IPS DF 6.9 (cell line): Measurements from ENCODE around the gene NHSL2.
"Not testable (repeated sequence)": the region's sequence is repeated elsewhere in the genome, so short reads cannot be mapped to it uniquely, and the experiment has no call there.

Experiments
- DNase-seq: peaks from one replicate; pipeline ENCODE4 v3.0.0-alpha.2; 2013; ENCODE audit warnings: low read depth, low spot score
- H3K27ac ChIP-seq: one replicate; pipeline ENCODE4 v1.5.1; 2013; ENCODE audit warnings: low read length, control low read depth
- H3K27me3 ChIP-seq: 2 replicates; pipeline ENCODE4 v1.6.1; 2013; ENCODE audit warnings: mild to moderate bottlenecking, low read length; ENCODE audit not compliant: control insufficient read depth, insufficient read depth
- H3K36me3 ChIP-seq: 2 replicates; pipeline ENCODE4 v1.6.1; 2013; ENCODE audit warnings: low read length; ENCODE audit not compliant: control insufficient read depth, insufficient read depth
- H3K4me1 ChIP-seq: 2 replicates; pipeline ENCODE4 v1.6.1; 2013; ENCODE audit warnings: low read length; ENCODE audit not compliant: control insufficient read depth, insufficient read depth
- H3K4me3 ChIP-seq: 2 replicates; pipeline ENCODE4 v1.5.1; 2013; ENCODE audit warnings: mild to moderate bottlenecking, low read length
- H3K9me3 ChIP-seq: 2 replicates; pipeline ENCODE4 v1.6.1; 2013; ENCODE audit warnings: low read length, inconsistent platforms; ENCODE audit not compliant: control insufficient read depth, insufficient read depth
- WGBS: extraction: QIAGEN DNeasy Blood & Tissue Kit; methylation state at CpG from one replicate; pipeline ENCODE4 v1.1.7; 2013; ENCODE audit warnings: mixed read lengths, missing lambda C conversion rate; ENCODE audit not compliant: insufficient read length, insufficient coverage; 5-methylcytosine and 5-hydroxymethylcytosine counted together

NHSL2 gene

DNA sequence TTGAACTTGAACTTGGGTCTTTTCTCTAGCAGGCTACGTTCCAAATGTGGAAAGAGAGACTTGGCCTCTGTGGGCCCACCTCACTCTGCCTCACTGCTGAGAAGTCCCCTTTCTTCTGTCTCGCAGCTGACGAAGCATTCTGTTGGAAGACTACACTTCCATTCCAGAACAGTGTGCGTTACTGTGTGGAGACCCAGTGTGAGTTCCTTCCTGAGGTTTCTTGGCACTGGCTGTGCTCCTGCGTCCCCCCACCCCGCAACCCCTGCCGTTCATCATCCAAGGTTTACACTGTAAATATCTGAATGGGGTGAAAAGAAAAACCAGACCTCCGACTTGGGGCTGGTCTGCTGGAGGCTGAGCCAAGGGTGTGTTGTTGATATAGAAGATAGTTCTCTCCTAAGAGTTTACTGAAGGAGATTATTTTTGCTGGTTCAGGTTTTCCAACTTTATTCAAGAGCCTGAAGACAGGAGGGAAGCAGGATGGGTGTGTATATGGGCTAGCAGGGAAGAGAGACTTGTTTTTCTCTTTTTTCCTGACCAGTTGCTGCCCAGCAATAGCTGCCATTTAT, 34.7 kb downstream of the NHSL2 start:
- H3K36me3 ChIP-seq: no peaks in the 10 kb centered on the region
- no CpG with 5 or more reads among the region's 8 CpGs for WGBS
- peaks cover under 1% of the 10 kb centered on the region; the same call in 1 of the 2 replicates for H3K4me1 ChIP-seq
- no peaks in the 10 kb centered on the region for H3K9me3 ChIP-seq
- H3K27ac ChIP-seq: no peak overlapping the region
- no peak overlapping the region for H3K4me3 ChIP-seq
- DNase-seq: no peak
- H3K27me3 ChIP-seq: no peaks in the 10 kb centered on the region

DNA sequence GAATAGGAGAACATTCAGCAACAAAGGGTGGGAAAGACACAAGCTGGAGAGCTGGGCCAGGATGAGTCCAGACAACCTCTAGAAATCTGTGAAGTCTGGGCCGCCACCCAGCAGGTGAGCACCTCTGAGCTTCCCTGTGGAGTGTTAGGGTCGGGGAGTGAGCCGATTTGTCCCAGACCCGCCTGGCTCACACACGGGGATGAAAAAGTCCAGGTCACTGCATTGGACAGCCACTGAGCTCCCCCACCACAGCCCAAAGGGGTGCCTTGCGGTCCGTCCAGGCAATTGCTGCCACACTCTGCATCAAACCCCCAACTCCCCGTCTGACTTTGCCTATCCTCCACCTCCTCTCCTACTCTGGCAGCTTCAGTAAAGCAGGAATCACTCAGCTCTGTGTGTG, 38.7 kb downstream of the NHSL2 start:
- H3K27ac ChIP-seq: no peak overlapping the region
- H3K27me3 ChIP-seq: no peaks in the 10 kb centered on the region
- no CpG with 5 or more reads among the region's 8 CpGs for WGBS

DNA sequence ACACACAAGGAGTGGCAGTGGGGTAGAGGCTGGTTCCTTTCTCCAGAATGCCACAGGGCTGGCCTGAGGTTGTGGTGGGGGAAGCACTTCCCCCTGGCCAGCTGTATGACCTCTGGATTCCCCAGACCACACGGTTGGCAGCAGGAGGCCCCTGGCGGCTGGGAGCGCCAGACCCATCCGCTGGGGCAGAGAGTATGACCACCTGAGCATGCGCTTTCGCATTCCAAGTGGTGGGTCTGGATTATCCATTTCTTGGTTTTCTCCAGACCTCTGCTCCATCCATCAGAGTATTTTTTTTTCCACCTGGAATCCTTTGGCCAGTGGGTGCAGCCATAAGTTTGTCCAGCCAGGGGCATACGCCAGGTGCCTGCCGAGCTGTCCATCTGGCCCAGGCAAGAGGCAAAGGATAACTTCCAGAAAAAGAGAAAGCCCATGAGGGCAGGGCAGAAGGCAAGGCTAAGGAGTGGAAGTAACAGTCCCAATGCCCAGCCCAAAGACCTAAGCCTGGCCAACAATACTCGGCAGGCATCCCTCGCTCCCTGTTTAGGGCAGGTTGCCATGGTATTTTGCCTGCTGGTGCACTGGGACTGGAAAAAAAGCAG, 39.3 kb downstream of the NHSL2 start:
- Histone ChIP-seq H3K27me3 (no peaks in the 10 kb centered on the region), H3K4me1 (no peaks in the 10 kb centered on the region; the same call in 1 of the 2 replicates)
- no CpG with 5 or more reads among the region's 10 CpGs for WGBS

More for the DNA sequence above, 38.7 kb downstream of the NHSL2 start:
- Histone ChIP-seq H3K4me1 (no peaks in the 10 kb centered on the region), H3K36me3 (no peaks in the 10 kb centered on the region), H3K4me3 (no peak overlapping the region), H3K9me3 (no peaks in the 10 kb centered on the region)
- no peak for DNase-seq

DNA sequence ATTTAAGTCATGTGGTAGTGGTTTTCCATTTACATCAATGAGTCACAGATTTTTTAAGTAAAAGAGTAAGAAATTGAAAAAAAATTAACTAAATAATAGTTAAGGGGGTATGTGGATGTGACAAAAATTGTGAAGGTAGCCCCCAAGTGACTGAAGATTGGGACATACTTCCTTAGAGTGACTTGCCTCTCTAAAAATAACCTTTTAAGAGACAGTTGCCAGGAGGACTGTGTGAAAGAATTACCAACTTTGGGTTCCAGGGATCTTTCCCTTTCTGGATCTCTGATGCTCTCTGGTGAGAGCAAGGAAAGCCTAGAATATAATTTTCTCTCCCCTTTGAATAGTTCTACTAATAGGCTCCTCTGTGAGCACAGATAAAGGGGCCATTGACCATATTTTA, 42.7 kb downstream of the NHSL2 start:
- Histone ChIP-seq H3K9me3 (no peaks in the 10 kb centered on the region), H3K36me3 (no peaks in the 10 kb centered on the region), H3K4me1 (peaks cover 2% of the 10 kb centered on the region; the same call in 1 of the 2 replicates), H3K27ac (no peak overlapping the region), H3K4me3 (no peak overlapping the region), H3K27me3 (no peaks in the 10 kb centered on the region)
- no peak for DNase-seq

More for the DNA sequence above, 39.3 kb downstream of the NHSL2 start:
- Histone ChIP-seq H3K36me3 (no peaks in the 10 kb centered on the region), H3K9me3 (no peaks in the 10 kb centered on the region), H3K27ac (no peak overlapping the region), H3K4me3 (no peak overlapping the region)
- no peak for DNase-seq

DNA sequence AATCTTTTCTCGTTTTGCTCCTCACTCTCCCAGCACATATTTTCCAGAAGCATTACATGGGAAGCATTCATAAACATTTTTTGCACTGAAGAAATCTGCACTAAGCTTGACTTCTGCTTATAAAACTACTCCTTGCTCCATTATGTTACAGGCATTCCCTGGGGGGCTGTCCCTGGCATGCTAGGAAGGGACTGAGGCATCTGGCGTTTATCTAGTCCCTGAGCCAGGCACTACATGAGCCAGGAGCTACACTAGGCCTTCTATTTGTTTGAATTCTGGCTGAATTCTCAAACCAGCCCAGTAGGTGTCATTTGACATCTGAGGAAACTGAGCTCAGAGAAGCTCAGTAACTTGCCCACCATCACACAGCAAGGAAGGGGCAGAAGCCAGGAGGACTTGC, 43.3 kb downstream of the NHSL2 start:
- no peaks in the 10 kb centered on the region for H3K9me3 ChIP-seq
- no CpG with 5 or more reads among the region's 2 CpGs for WGBS
- H3K4me3 ChIP-seq: no peak overlapping the region
- no peak for DNase-seq
- H3K36me3 ChIP-seq: no peaks in the 10 kb centered on the region
- no peaks in the 10 kb centered on the region for H3K27me3 ChIP-seq
- peaks cover 2% of the 10 kb centered on the region; the same call in 1 of the 2 replicates for H3K4me1 ChIP-seq
- no peak overlapping the region for H3K27ac ChIP-seq

DNA sequence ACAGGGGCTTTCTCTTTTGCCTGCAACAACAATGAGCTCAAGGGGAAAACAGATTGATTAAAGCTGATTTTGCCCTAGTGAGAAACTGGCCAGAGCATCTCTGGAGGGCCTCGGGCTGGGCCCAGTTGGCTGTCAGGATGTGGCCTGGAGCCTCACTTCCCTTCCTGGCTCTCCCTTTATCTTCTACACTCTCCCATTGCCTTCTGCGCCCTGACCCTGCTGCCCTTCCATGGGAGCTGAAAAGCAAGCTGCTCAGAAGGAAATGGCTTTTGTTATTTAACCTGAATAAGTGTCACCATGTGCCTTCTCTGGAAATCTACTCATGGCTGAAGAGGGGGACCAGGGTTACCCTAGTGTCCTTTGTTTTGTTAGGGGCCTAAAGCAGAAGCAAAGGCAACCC, 43.8 kb downstream of the NHSL2 start:
- H3K27ac ChIP-seq: no peak overlapping the region
- H3K36me3 ChIP-seq: no peaks in the 10 kb centered on the region
- no peak overlapping the region for H3K4me3 ChIP-seq
- no CpG with 5 or more reads among the region's 2 CpGs for WGBS
- no peaks in the 10 kb centered on the region for H3K27me3 ChIP-seq
- no peak for DNase-seq
- H3K4me1 ChIP-seq: peaks cover 2% of the 10 kb centered on the region; the same call in 1 of the 2 replicates
- H3K9me3 ChIP-seq: no peaks in the 10 kb centered on the region

DNA sequence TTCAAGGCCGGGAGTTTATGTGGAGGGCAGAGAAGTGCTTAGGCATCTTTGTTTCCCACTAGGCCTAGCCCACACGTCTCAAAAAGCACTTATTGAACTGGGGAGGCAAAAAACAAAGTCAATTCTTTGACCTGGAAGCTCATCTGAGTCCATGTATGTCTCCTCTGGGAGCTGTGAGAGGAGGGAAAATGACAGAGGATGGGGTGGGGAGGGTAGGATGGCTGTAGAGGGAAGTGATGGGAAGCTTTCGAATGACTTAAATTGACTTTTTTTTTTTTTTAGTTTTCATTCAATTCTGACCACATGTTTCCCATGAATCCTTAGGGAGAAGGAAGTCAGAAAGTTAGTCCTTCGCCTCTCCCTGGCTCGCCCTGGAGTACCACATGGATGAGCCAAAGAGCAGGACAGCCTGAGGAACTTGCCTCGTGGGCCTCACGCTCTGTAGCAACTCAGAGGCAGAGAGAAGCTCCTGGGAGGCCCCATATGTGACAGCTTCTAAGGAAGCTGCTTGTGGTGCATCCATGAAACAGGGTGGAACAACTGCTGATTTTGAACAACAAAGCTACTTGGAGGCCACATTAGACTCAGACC, 45.0 kb downstream of the NHSL2 start:
- no CpG with 5 or more reads among the region's 7 CpGs for WGBS
- Histone ChIP-seq H3K4me1 (peaks cover 2% of the 10 kb centered on the region; the same call in 1 of the 2 replicates), H3K36me3 (no peaks in the 10 kb centered on the region)

DNA sequence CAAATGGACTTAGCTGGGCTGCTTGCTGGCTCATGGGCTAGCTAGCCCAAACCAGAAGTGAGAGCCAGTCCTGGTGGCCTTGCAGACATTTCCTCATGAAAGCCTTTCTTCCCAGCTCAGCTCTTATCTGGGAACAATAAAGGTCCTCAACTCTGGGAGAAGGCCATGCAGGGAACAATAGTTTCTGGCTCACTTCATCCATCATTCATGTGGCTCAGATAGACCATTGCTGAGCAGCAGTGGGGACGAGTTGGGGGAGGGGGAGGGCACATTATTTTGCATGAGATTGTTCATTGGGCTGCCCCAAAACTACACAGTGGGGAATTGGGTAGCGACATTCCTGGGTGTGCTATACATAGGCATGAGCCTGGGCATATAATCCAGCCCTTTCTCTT, 47.6 kb downstream of the NHSL2 start:
- H3K4me3 ChIP-seq: no peak overlapping the region
- no peak for DNase-seq
- H3K36me3 ChIP-seq: no peaks in the 10 kb centered on the region
- WGBS: no CpG with 5 or more reads among the region's 2 CpGs
- H3K27ac ChIP-seq: peak overlapping the region; percentile 2
- H3K4me1 ChIP-seq: peaks cover 2% of the 10 kb centered on the region; the same call in 1 of the 2 replicates
- H3K9me3 ChIP-seq: no peaks in the 10 kb centered on the region
- no peaks in the 10 kb centered on the region for H3K27me3 ChIP-seq

More for the DNA sequence above, 45.0 kb downstream of the NHSL2 start:
- H3K9me3 ChIP-seq: no peaks in the 10 kb centered on the region
- H3K27ac ChIP-seq: no peak overlapping the region
- H3K4me3 ChIP-seq: no peak overlapping the region
- H3K27me3 ChIP-seq: no peaks in the 10 kb centered on the region
- DNase-seq: no peak

DNA sequence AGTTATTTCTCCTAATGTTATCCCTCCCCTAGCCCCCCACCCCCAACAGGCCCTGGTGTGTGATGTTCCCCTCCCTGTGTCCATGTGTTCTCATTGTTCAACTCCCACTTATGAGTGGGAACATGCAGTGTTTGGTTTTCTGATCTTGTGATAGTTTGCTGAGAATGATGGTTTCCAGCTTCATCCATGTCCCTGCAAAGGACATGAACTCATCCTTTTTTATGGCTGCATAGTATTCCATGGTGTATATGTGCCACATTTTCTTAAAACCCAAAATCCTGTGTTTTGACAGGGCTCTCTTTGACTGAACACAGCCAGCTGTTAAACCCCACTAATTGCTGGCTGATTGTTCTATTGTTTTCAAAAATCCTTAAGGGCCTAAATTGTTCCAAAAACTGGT, 53.5 kb downstream of the NHSL2 start:
- not testable (repeated sequence) for H3K27me3 ChIP-seq, H3K36me3 ChIP-seq, DNase-seq, H3K4me3 ChIP-seq, H3K27ac ChIP-seq, H3K4me1 ChIP-seq, H3K9me3 ChIP-seq

DNA sequence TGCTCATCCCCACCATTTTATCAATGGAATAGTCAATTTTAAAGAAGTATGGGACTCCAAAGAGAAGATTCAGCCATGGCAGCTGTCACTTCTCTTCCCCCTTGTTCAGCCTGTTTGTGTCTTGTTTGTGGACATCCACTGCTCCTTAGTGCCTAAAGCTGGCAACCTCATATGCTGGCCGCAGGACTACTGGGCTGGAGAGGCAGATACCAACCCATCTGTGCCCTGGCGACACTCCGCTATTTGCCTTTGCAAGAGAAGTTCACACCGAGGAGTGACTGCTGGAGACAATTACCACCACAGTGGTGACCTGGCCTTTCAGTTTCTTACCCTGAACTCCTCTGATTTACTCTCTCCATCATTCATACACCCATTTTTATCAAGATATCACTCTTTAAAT, 64.3 kb downstream of the NHSL2 start:
- Histone ChIP-seq H3K27me3 (no peaks in the 10 kb centered on the region), H3K36me3 (no peaks in the 10 kb centered on the region), H3K4me3 (no peak overlapping the region), H3K4me1 (no peaks in the 10 kb centered on the region), H3K9me3 (no peaks in the 10 kb centered on the region), H3K27ac (no peak overlapping the region)
- DNase-seq: no peak
- WGBS: no CpG with 5 or more reads among the region's 4 CpGs

DNA sequence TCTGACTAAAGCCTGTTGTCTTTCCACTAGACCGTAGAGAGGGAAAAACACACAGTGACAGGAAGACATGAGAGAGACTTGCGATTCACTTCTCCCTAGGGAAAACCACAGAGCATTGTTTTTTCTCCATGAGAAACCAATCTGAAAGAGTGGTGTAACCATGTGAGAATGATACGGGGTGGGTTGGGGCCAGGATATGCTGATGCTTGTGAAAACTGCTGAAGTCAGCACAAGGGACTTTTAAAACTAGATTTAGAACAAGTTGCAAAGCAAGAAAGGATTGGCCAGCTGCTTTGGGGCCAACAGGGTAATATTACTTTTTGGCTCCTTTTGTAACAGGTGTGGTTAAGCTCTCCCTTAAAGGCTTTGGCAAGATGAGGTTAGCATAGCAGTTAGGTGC, 66.1 kb downstream of the NHSL2 start:
- no peaks in the 10 kb centered on the region for H3K36me3 ChIP-seq
- no CpG with 5 or more reads among the region's 3 CpGs for WGBS
- H3K27ac ChIP-seq: no peak overlapping the region
- no peaks in the 10 kb centered on the region for H3K9me3 ChIP-seq
- H3K4me3 ChIP-seq: no peak overlapping the region
- DNase-seq: no peak
- H3K27me3 ChIP-seq: no peaks in the 10 kb centered on the region
- no peaks in the 10 kb centered on the region for H3K4me1 ChIP-seq
